D721Med (cell line): ENCODE measurements around the gene GPRIN1.
"Not testable (repeated sequence)": the region's sequence is repeated elsewhere in the genome, so short reads cannot be mapped to it uniquely, and the experiment has no call there.

Experiments
- DNase-seq: peaks from one replicate; pipeline ENCODE4 v3.0.0; 2011; ENCODE audit warnings: low spot score; ENCODE audit not compliant: insufficient read length
- FAIRE-seq: peaks from 2 replicates; lab custom pipeline; 2011; peaks lifted over from hg19 to GRCh38; lab: Jason Lieb, UNC
- CTCF ChIP-seq: IDR thresholded peaks from 2 replicates; pipeline ENCODE4 v1.5.1; 2012; ENCODE audit warnings: mild to moderate bottlenecking, control low read depth; ENCODE audit not compliant: insufficient read depth; ENCODE audit errors: missing control alignments

GPRIN1 gene

GRCh38 chr5:176595386-176595943, 14.5 kb downstream of the GPRIN1 start:
- TF ChIP-seq CTCF: no peak
- DNase-seq (no peak), FAIRE-seq (no peak)

- DNase-seq (no peak), FAIRE-seq (no peak)
- TF ChIP-seq CTCF: no peak
Measured at GRCh38 chr5:176594554-176594953, 15.4 kb downstream of the GPRIN1 start.

- DNase-seq: no peak
- no peak for TF ChIP-seq CTCF
- FAIRE-seq: no peak
Measured at GRCh38 chr5:176593273-176593869, 16.6 kb downstream of the GPRIN1 start.

- no peak for TF ChIP-seq CTCF
- FAIRE-seq: no peak
Measured at GRCh38 chr5:176592573-176592972, 17.4 kb downstream of the GPRIN1 start.

GRCh38 chr5:176591667-176592066, 18.3 kb downstream of the GPRIN1 start:
- not testable (repeated sequence) for DNase-seq, FAIRE-seq

More at GRCh38 chr5:176592573-176592972, 17.4 kb downstream of the GPRIN1 start:
- no peak for DNase-seq

GRCh38 chr5:176590035-176590717, 19.8 kb downstream of the GPRIN1 start:
- no peak for TF ChIP-seq CTCF
- DNase-seq (no peak), FAIRE-seq (no peak)

GRCh38 chr5:176589039-176589769, 20.8 kb downstream of the GPRIN1 start:
- TF ChIP-seq CTCF: no peak
- FAIRE-seq: no peak
- DNase-seq: no peak
